ENCODE data around the gene NUMB. TPM values are rescaled to one million over a fixed set of nuclear protein-coding genes. Genes with fewer than 3 reads are reported as not detected.

NUMB gene
- total RNA-seq, 6 donors from 2014 or later, result 85.6 to 169 (median 118) TPM

DNA sequence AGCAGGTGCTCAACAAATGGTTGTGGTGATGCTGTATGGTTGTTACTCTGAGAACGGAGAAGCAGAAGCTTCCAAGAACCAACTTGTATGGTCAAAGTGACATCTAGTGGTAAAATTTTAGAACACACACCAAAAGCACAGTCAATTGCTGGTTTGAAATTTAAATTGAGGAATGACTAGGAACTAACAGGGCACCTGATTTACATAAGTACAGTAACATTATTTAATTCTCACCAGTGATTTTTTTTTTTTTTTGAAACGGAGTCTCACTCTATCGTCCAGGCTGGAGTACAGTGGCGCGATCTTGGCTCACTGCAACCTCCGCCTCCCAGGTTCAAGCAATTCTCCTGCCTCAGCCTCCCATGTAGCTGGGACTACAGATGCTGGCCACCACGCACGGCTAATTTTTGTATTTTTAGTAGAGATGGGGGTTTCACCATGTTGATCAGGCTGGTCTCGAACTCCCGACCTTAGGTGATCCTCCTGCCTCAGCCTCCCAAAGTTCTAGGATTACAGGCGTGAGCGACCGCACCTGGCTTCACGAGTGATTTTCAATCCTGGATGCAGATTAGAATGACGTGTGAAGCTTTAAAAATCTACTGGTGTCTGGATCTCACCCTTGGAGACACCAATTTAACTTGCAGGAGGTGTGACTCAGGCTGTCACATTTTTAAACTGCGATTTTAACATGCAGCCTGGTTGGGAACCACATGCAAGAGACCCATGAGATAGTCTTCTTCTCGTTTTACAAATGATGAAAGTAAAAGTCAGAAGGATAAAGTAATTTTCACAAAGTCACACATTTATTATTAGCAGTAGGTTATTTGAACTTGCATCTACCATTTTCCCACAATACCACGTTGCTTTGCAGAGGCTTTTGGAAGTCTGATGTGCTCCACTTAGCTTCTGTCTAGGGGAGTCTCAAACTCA is 14.1 kb upstream of the NUMB start:
- Histone ChIP-seq H3K36me3 (no peaks in the 10 kb centered on the region), H3K4me3 (no peak overlapping the region), H3K4me1 (peaks cover 0 to 11% (median 5%) of the 10 kb centered on the region in 4 donors), H3K27me3 (no peaks in the 10 kb centered on the region), H3K9me3 (no peaks in the 10 kb centered on the region), H3K27ac (no peak overlapping the region)
- TF ChIP-seq, protein P1, sequence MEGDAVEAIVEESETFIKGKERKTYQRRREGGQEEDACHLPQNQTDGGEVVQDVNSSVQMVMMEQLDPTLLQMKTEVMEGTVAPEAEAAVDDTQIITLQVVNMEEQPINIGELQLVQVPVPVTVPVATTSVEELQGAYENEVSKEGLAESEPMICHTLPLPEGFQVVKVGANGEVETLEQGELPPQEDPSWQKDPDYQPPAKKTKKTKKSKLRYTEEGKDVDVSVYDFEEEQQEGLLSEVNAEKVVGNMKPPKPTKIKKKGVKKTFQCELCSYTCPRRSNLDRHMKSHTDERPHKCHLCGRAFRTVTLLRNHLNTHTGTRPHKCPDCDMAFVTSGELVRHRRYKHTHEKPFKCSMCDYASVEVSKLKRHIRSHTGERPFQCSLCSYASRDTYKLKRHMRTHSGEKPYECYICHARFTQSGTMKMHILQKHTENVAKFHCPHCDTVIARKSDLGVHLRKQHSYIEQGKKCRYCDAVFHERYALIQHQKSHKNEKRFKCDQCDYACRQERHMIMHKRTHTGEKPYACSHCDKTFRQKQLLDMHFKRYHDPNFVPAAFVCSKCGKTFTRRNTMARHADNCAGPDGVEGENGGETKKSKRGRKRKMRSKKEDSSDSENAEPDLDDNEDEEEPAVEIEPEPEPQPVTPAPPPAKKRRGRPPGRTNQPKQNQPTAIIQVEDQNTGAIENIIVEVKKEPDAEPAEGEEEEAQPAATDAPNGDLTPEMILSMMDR (IDR thresholded peaks at IDR 0.05), result peak; percentile 61 to 84 (median 74)
- TF ChIP-seq POLR2AphosphoS5 (IDR thresholded peaks at IDR 0.05) (no peak), POLR2A (IDR thresholded peaks at IDR 0.05) (no peak), EP300 (IDR thresholded peaks at IDR 0.05) (no peak)
- WGBS, 2 donors, result 62 to 64% methylated on average over 18 of the region's 18 CpGs
- peak; percentile 61 to 85 for ATAC-seq (ENCODE audit: low FRiP score in 2 of 2)
- DNase-seq, result no peak

DNA sequence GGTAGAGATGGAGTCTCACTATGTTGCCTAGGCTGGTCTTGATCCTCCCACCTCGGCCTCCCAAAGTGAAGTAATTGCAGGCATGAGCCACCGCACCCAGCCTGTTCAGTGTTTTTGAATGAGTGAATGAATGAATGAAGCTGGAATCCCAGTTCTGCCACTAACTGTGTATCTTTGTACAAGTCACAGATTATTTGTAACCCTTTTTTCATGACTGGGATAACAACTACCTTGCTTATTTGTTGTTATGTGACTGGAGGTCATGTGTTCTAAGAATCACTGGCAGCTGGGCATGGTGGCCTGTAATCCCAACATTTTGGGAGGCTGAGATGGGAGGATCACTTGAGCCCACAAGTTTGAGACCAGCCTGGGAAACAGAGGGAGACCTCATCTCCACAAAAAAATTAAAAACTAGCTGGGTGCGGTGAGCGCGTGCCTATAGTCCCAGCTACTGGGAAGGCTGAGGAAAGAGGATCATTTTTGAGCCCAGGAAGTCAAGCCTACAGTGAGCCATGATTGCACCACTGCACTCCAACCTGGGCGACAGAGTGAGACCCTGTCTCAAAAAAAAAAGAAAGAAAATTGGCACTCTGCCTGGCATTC is 13.3 kb upstream of the NUMB start:
- peaks cover 4 to 19% (median 12%) of the 10 kb centered on the region in 4 donors for H3K4me1 ChIP-seq
- TF ChIP-seq EP300 (IDR thresholded peaks at IDR 0.05) (no peak), POLR2AphosphoS5 (IDR thresholded peaks at IDR 0.05) (no peak), POLR2A (IDR thresholded peaks at IDR 0.05) (no peak)
- TF ChIP-seq, protein P1 (IDR thresholded peaks at IDR 0.05), result no peak
- no peaks in the 10 kb centered on the region for H3K9me3 ChIP-seq
- no peak overlapping the region for H3K4me3 ChIP-seq
- DNase-seq, result no peak
- WGBS, 2 donors, result 78% methylated on average over 6 of the region's 6 CpGs
- H3K27ac ChIP-seq, result no peak overlapping the region
- no peaks in the 10 kb centered on the region for H3K27me3 ChIP-seq
- ATAC-seq (ENCODE audit: low FRiP score in 2 of 2), result no peak
- no peaks in the 10 kb centered on the region for H3K36me3 ChIP-seq

DNA sequence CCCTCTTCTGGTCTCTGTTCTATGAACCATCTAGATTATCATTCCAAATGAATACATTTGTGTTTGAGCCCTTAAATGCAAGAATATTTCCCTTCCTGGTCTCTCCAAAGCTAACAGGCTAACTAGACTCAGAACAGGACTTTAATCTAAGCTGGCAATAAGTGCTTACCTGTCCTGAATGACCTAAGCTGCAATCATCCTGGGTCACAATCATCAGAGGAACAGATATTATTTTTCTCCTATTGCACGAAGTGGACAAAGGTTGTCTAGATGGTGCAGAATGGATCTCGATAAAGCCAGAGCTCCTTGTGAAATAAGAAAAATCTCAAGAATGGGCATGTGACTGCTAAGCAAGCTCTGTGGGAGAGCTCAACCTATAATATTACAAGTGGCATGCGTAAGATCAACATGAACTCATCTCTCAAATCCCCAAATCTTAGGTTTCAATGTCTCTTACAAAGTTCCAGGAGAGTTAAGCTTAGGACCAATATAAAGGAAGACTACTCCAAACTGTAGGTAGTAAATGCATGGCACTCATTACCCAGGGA is 10.6 kb upstream of the NUMB start:
- ATAC-seq (ENCODE audit: low FRiP score in 2 of 2), result no peak
- Histone ChIP-seq H3K36me3 (no peaks in the 10 kb centered on the region), H3K4me1 (peaks cover 25 to 40% (median 35%) of the 10 kb centered on the region in 4 donors), H3K27ac (no peak overlapping the region), H3K4me3 (no peak overlapping the region), H3K27me3 (no peaks in the 10 kb centered on the region), H3K9me3 (no peaks in the 10 kb centered on the region)
- TF ChIP-seq POLR2A (IDR thresholded peaks at IDR 0.05) (no peak), POLR2AphosphoS5 (IDR thresholded peaks at IDR 0.05) (no peak), EP300 (IDR thresholded peaks at IDR 0.05) (no peak)
- TF ChIP-seq, protein P1 (IDR thresholded peaks at IDR 0.05), result no peak
- DNase-seq, result no peak
- WGBS, 2 donors, result 64 to 66% methylated on average over 3 of the region's 3 CpGs

DNA sequence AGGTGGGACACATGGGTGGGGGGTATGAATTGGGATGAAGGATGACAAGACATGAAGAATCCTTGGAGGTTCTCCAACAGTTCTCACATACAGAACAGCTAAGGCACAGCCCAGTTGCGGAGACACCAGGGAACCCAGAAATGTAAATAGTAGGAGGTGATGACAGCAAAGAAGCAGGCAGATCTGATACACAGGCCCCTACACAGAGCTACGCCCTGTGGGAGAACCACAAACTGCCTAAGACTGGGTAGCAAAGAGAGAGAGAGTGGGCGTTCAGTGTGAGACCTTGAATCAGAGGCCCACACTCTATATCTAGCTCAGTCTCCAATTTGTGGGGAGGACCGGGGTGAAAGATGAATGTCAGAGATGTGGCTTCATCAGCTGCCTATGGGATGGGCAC is 9.5 kb upstream of the NUMB start:
- Histone ChIP-seq H3K36me3 (no peaks in the 10 kb centered on the region), H3K9me3 (no peaks in the 10 kb centered on the region), H3K27ac (peak overlapping the region in 3 of 4 donors; percentile 74 to 83 (median 80)), H3K27me3 (no peaks in the 10 kb centered on the region), H3K4me1 (peaks cover 36 to 51% (median 45%) of the 10 kb centered on the region in 4 donors), H3K4me3 (no peak overlapping the region)
- TF ChIP-seq, protein P1 (IDR thresholded peaks at IDR 0.05), result no peak
- no peak for TF ChIP-seq EP300 (IDR thresholded peaks at IDR 0.05)
- no peak for DNase-seq
- WGBS, 2 donors, result 81 to 85% methylated on average over 4 of the region's 4 CpGs
- no peak for ATAC-seq (ENCODE audit: low FRiP score in 2 of 2)
